Loucy (cell line): ENCODE measurements around the gene CRYBB3.

Experiments
- H2AFZ ChIP-seq: fragments of 200-600 bp; sonication (generic); 2 replicates; pipeline ENCODE4 v1.6.0; 2016; ENCODE audit warnings: antibody characterized with exemption, mild to moderate bottlenecking, low read length, moderate library complexity
- H3F3A ChIP-seq: fragments of 200-600 bp; 2 replicates; pipeline ENCODE4 v1.6.0; 2016; ENCODE audit warnings: antibody characterized with exemption, low read depth, mild to moderate bottlenecking
- H3K27me3 ChIP-seq: fragments of 200-600 bp; sonication (generic); 2 replicates; pipeline ENCODE4 v1.6.1; 2014; ENCODE audit warnings: low read length, mild to moderate bottlenecking; ENCODE audit not compliant: insufficient read depth, poor library complexity, severe bottlenecking
- H3K36me3 ChIP-seq: fragments of 200-600 bp; sonication (generic); 2 replicates; pipeline ENCODE4 v1.6.1; 2016; ENCODE audit warnings: low read length; ENCODE audit not compliant: insufficient read depth
- H3K4me1 ChIP-seq: fragments of 200-600 bp; sonication (generic); 2 replicates; pipeline ENCODE4 v1.5.1; 2014; ENCODE audit warnings: low read length, mild to moderate bottlenecking; ENCODE audit not compliant: insufficient read depth, poor library complexity, severe bottlenecking
- H3K4me2 ChIP-seq: fragments of 200-600 bp; sonication (generic); 2 replicates; pipeline ENCODE4 v1.6.0; 2014; ENCODE audit warnings: antibody characterized with exemption, low read length, low read depth, mild to moderate bottlenecking; ENCODE audit not compliant: poor library complexity, severe bottlenecking
- H3K4me3 ChIP-seq: fragments of 200-600 bp; sonication (generic); 2 replicates; pipeline ENCODE4 v1.5.1; 2014; ENCODE audit warnings: low read length, mild to moderate bottlenecking, mixed read lengths; ENCODE audit not compliant: poor library complexity, severe bottlenecking
- H3K79me2 ChIP-seq: fragments of 200-600 bp; sonication (generic); 2 replicates; pipeline ENCODE4 v1.6.1; 2014; ENCODE audit warnings: low read length; ENCODE audit not compliant: insufficient read depth
- H3K9ac ChIP-seq: fragments of 200-600 bp; sonication (generic); 2 replicates; pipeline ENCODE4 v1.6.0; 2014; ENCODE audit warnings: mild to moderate bottlenecking, low read depth, low read length, moderate library complexity; ENCODE audit not compliant: poor library complexity, severe bottlenecking
- H3K9me2 ChIP-seq: fragments of 200-600 bp; sonication (generic); replicated peaks from 2 replicates; pipeline ENCODE4 v1.6.1; 2016; ENCODE audit warnings: low read depth, low read length, mixed read lengths
- H3K9me3 ChIP-seq: fragments of 200-600 bp; sonication (generic); 2 replicates; pipeline ENCODE4 v1.6.1; 2014; ENCODE audit warnings: mild to moderate bottlenecking, antibody characterized with exemption, low read length, low read depth; ENCODE audit not compliant: insufficient read depth
- H4K20me1 ChIP-seq: fragments of 200-600 bp; sonication (generic); 2 replicates; pipeline ENCODE4 v1.6.0; 2014; ENCODE audit warnings: antibody characterized with exemption, low read length, mild to moderate bottlenecking; ENCODE audit not compliant: insufficient read depth, poor library complexity, severe bottlenecking
- CTCF ChIP-seq: fragments of 200-600 bp; sonication (generic); conservative IDR thresholded peaks from 2 replicates; pipeline ENCODE4 v1.5.1; 2014; ENCODE audit warnings: mild to moderate bottlenecking, antibody characterized with exemption, low read length
- EZH2phosphoT487 ChIP-seq: fragments of 200-600 bp; IDR thresholded peaks from 2 replicates; pipeline ENCODE4 v1.6.1; 2018; ENCODE audit warnings: antibody characterized with exemption, mild to moderate bottlenecking, moderate library complexity, borderline replicate concordance

CRYBB3 gene

GRCh38 chr22:25208328-25208727 lies 8.7 kb downstream of the CRYBB3 start:
- H3K27me3 ChIP-seq: no peaks in the 10 kb centered on the region
- no peaks in the 10 kb centered on the region for H3K36me3 ChIP-seq
- no peaks in the 10 kb centered on the region for H3K79me2 ChIP-seq
- no peaks in the 10 kb centered on the region for H4K20me1 ChIP-seq
- H2AFZ ChIP-seq: no peak overlapping the region
- no peaks in the 10 kb centered on the region for H3F3A ChIP-seq
- no peaks in the 10 kb centered on the region for H3K4me1 ChIP-seq
- H3K4me2 ChIP-seq: no peak overlapping the region
- H3K4me3 ChIP-seq: no peak overlapping the region
- H3K9me3 ChIP-seq: no peaks in the 10 kb centered on the region
- TF ChIP-seq EZH2phosphoT487 (no peak), CTCF (no peak)
- no peaks in the 10 kb centered on the region for H3K9me2 ChIP-seq
- H3K9ac ChIP-seq: no peak overlapping the region

- Histone ChIP-seq H3F3A (no peaks in the 10 kb centered on the region), H3K9me2 (no peaks in the 10 kb centered on the region), H4K20me1 (no peaks in the 10 kb centered on the region), H3K4me1 (no peaks in the 10 kb centered on the region), H3K27me3 (no peaks in the 10 kb centered on the region), H3K4me2 (no peak overlapping the region), H3K79me2 (no peaks in the 10 kb centered on the region), H3K9me3 (no peaks in the 10 kb centered on the region), H2AFZ (no peak overlapping the region), H3K9ac (no peak overlapping the region), H3K4me3 (no peak overlapping the region), H3K36me3 (no peaks in the 10 kb centered on the region)
- no peak for TF ChIP-seq EZH2phosphoT487
- no peak for TF ChIP-seq CTCF
Measured at GRCh38 chr22:25208743-25209505, 9.3 kb downstream of the CRYBB3 start.

- H3K4me3 ChIP-seq: no peak overlapping the region
- no peak overlapping the region for H3K4me2 ChIP-seq
- no peaks in the 10 kb centered on the region for H3K4me1 ChIP-seq
- no peaks in the 10 kb centered on the region for H3K9me2 ChIP-seq
- H3K9ac ChIP-seq: no peak overlapping the region
- TF ChIP-seq EZH2phosphoT487 (no peak), CTCF (no peak)
- H3K27me3 ChIP-seq: no peaks in the 10 kb centered on the region
- no peaks in the 10 kb centered on the region for H3K9me3 ChIP-seq
- H3F3A ChIP-seq: no peaks in the 10 kb centered on the region
- no peaks in the 10 kb centered on the region for H4K20me1 ChIP-seq
- no peak overlapping the region for H2AFZ ChIP-seq
- H3K36me3 ChIP-seq: no peaks in the 10 kb centered on the region
- no peaks in the 10 kb centered on the region for H3K79me2 ChIP-seq
Measured at GRCh38 chr22:25210793-25211192, 11.1 kb downstream of the CRYBB3 start.
